Stimulated activated CD8-positive, alpha-beta memory T cell treated with anti-CD3 and anti-CD28 coated beads, Interleukin-2, amount 100 ng/mL, for 1 hour (primary cell): ENCODE data around the gene KAZALD1.

Source experiments
- DNase-seq, 2 donors: peaks; one replicate each; pipeline ENCODE4 v3.0.0-alpha.2; 2020; ENCODE audit warnings: low read depth in 2 of 2

KAZALD1 gene, protein sequence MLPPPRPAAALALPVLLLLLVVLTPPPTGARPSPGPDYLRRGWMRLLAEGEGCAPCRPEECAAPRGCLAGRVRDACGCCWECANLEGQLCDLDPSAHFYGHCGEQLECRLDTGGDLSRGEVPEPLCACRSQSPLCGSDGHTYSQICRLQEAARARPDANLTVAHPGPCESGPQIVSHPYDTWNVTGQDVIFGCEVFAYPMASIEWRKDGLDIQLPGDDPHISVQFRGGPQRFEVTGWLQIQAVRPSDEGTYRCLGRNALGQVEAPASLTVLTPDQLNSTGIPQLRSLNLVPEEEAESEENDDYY

DNA sequence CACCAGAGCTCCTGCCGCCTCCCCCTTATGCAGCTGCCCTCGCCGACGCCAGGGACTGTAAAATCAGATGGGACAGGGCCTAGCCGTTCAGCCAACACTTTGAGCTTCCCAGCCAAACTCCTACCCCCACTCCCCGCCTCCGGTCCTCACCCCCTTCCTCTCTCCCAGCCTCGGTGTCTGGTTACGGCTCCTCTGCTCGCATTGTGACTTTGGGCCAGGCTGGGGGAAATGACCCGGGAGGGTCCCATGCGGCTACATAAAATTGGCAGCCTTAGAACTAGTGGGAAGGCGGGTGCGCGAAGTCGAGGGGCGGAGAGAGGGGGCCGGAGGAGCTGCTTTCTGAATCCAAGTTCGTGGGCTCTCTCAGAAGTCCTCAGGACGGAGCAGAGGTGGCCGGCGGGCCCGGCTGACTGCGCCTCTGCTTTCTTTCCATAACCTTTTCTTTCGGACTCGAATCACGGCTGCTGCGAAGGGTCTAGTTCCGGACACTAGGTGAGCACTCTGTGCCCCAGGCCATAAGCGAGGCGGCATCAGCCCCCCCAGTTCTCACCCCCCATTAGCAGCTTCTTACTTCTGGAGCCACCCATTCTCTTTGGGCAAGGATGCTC, at the start of gene KAZALD1:
Gene KAZALD1, plus strand, starts transcription at position 366 of the 608 bp plus-strand sequence. CDS start 604 bp downstream, outside the sequence.
- no peak for DNase-seq

DNA sequence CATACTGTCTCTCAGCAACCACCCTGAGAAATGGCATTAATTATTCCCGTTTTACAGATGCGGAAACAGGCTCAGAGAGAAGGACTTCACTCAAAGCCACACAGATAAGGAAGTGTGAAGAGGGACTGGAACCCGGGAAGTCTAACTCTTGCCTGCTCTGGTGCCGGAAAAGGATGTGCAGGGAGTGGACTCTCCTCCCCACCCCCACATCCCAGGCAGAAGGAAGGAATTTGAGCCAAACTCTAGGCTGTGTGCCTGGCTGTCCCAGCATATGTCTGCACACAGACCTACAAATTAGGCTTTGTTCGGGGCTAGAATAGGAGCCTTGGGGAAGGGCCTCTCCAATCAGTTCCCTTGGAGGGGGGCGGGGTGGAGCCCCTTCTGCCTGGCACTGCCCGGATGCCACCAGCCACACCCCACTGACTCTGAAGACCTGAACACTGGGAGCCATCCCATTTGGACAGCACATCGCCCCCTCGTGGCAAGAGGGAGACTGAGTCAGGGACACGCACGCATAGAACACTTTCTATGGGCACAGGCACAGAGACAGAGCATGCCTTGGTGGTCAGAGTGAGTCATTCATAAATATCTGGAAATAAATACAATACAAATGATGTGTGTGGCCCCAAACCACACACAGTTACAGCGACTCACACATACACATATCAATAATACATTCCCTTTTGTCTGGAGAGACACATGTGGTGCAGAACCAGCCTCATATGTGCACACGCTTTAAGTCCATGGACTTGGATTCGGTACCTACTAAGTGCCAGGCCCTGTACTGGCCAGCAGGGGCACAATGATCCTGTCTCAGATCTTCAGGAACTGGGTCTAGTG, 49.0 kb upstream of the KAZALD1 start:
- peak; percentile 48 to 63 for DNase-seq

DNA sequence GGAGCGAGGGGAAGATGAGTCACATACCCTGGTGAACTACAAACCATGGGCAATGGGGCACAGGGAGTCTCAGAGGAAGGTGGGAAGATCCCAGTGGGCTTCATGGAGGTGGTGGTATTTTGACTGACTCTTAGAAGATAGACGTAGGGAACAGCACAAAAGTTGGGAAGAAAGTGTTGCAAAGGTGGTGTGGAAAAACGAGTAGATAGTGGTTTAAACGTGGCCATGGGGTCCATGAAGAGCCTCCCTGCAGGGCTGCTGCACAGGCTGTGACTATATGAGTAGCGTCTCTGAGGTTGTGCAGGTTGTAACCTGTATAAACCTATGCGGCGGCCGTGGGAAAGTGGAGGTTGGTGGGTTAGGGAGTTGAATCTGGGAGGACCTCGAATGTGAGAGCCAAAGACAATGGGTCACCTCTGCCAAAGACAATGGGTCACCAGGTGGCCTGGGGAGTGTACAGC, 48.4 kb upstream of the KAZALD1 start:
- no peak for DNase-seq

DNA sequence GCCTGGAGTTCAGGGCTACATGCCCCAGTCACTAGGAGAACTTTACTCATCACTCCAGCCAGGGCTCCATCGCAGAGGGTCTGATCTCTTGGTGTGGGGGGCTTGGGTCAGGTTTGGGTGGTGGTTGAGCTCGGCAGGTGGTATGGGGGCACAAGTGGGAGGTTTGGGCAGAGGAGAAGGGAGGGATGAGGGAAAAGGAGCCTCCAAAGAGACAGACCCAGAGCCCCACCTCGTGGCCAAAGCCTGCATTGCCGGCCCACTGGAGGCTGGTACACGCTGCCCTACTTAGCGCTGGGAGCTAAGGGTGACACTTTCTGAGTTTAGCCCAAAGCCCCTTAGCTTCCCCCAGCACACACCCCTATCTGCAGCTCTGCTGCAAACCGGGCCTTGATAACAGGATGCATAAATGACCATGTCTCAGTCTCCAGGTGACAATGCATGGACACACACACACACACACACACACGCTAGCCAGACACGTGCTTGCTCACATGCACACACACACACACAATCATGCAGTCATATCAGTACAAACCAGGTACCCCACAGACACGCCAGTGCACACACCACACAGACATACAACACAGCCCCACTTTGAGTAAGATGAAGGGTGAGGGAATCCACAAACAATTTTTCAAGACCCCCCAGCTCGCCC, 47.4 kb upstream of the KAZALD1 start:
- DNase-seq = peak; percentile 58 to 64

DNA sequence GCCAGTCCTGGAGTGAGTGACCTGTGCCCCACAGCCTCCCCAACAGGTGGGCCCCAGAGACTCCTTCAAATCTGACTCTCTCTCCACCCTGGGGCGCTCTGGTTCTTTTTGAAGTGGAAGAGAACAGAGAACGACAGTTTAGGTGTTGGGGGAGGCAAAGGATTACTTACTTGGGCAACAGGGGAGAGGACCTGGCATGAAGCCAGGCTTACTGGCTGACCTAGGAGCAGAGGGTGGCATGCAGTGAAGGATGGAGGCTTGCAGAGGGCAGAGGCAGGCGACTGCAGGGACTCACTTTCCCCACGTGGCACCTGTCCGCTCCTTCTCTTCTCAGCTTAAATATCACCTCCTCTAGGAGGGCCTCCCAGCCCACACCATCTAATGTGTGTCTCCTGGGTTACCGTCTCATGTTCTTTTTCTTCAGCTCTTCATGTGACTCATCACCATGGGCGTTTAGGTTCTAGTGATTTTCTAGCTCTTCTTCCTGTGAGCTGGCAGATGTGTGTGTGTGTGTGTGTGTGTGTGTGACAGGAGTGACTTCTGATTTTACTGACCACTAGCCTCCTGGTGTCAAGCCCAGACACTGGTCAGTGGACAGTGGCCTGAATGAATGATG, 46.7 kb upstream of the KAZALD1 start:
- DNase-seq = no peak

DNA sequence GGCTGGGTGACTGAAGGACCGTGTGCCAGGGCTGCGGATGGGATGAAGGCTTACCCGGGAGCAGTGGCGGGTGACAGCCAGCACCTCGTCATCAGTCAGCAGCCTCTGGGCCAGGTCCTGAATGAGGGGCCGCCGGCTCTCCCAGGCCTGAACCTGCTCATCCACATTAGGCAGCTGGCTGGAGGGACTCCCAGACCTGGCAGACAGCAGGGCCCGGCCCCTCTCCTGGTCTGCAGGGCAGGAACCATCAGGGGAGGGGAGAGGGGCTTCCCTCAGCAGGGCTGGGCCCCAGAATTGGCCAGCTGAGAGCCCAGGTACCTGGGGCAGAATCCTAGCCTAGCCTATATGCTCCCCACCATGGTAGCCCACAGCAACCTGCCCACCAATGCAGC, 46.2 kb upstream of the KAZALD1 start:
- DNase-seq = no peak

DNA sequence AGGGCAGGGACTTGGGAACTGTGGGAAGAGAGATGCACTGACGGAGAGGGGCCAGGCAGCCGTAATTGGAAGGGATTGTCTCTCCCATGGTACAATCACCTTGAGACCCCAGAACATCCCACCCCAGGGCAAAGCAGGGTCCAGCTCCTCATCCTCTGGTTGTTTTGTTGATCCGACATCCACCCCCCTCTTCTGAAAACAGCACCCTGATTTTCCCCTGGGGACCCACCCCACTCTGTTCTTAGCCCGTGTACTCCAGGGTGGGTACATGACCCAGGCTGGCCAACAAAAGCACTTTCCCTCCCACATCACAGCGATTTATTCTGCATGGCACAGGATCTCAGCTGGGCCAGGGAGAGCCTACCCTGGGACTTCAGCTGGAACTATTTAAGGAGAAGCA, 45.0 kb upstream of the KAZALD1 start:
- DNase-seq = no peak

DNA sequence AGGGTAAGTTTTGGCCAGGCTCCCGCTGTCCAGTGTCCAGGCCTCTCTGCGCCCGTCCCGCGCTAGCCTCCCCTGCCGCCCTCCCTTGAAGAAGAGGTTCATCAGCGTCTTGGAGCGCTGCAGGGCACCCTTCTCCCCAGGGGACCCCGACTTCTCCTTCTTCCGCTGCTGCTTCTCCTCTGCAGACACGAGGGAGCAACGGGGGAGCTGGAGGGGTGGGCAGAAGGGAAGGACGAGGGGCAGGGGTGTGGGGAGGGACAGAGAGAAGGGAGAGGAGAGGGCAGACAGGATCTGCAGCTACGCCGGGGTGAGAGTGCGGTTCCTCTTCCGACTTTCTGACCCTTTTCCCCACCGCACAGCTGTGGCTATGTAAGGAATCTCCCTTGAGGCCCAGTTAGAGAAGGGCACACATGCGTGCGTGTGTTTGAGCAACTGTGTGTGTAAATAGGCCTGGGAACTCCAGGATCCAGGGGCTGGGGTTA, 43.6 kb upstream of the KAZALD1 start:
- DNase-seq = no peak

DNA sequence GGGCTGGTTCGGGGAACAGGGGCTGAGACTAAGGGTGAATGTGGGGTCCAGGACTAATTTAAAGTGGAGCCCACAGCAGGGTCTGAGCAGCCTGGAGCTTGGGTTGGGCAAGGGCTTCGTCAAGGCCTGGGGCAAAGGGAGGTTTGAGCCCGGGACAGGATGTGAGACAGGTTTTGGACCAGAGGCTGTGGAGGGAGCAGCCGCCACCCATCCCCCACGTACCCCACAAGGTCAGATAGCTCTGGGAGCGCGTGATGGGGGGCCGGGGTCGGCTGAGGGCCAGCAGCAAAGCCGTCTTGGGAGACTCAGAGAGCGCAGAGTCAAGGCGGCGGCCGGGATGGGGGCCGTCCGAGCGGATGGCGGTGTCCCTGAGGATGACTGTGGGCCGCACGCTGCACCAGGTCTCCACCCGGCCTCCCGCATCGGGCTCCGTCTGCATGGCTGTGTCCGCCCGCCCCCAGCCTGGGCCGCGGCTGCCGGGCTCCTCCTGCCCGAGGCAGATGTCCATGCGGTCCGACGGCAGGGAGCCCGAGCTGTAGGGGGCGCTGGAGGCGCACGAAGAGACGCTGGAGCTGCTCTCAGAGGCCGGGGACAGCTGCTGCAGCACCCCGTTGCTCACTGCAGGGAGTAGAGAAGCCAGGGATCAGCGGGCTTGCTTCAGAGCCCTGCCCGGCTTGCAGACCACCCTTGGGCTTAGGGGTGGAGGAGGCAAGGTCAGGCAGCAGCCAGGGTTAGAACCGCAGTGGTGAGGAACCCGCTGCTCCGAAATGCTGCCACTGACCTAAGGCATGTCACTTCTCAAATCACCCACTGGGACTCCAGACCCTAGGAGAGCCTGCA, 43.0 kb upstream of the KAZALD1 start:
- peak; percentile 44 to 53 for DNase-seq

DNA sequence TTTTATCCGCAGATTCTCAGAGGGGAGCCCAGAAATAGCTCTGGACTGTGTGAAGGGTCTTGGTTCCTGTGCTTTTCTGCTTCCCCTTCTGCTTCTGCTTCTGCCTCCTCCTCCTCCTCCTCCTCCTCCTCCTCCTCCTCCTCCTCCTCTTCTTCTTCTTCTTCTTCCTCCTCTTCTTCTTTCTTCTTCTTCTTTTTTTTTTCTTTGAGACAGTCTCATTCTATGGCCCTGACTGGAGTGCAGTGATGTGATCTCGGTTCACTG, 42.4 kb upstream of the KAZALD1 start:
- no peak for DNase-seq

DNA sequence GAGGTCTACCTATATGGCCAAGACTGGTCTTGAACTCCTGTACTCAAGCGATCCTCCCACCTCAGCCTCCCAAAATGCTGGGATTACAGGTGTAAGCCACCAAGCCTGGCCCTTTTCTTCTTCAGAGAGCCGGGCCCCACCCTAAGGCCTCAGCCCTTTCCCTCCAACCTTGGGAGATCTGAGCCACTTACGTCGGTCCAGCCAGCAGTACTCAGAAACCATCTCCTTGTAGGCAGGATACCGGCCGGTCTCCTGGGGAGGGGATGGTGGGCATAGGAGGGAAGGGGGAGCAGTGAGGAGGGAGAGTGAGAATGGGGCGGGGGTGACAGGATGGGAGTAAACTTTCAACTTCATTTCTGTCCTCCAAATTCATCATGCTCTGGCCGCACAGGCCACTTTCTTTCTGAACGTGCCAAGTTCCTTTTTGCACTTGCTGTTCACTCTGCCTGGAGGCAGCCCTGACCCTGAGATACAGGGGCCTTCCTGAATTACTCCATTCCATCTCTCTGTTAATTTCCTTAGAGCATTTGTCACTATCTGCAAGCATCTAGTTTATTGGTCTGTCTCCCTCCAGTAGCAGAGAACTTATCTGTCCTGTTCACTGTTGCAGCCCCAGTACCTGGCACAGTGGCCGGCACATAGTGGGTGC, 41.2 kb upstream of the KAZALD1 start:
- no peak for DNase-seq

DNA sequence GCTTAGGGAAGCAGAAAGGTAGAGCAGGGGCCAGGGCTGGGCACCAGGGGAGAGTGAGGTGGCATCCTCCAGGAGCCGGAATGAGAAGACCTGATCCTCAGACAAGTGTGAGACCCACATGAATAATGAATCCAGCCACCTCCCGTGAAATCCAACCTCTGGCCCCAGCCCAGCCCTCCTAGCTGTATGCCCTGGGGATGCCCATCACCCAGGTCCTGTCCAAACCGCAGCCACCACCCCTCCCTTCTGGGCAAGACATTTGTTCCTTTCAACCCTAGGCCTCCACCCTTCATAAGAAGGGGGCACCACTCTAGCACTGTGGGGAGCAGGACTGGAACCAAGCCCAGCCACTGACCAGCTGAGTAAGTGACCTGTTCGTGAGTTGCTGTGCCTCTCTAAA, 40.5 kb upstream of the KAZALD1 start:
- DNase-seq = no peak

DNA sequence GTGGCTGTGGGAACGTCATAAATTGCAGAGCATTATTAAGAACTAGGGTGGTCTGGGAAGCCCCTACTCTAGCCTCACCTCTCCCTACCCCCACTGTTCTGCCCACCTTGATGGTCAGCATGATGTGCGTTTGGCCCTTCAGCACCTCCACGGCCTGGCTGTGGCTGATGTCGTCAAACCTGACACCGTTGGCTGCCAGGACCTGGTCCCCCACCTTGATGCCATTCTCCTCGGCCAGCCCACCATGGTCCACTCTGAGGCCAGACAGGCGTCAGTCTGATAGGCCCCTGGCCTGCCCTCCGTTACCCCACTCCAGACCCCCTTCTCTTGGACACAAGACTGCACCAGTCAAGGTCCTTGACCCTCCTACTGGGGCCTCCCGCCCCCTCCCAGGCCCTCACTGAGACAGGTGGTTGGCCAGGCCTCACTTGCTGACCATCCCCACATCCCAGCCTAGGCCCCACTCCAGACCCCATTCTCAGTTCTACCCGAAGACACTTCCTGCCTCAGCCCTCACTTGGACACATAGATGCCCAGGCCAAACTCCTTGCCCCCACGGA, 40.0 kb upstream of the KAZALD1 start:
- DNase-seq = no peak

DNA sequence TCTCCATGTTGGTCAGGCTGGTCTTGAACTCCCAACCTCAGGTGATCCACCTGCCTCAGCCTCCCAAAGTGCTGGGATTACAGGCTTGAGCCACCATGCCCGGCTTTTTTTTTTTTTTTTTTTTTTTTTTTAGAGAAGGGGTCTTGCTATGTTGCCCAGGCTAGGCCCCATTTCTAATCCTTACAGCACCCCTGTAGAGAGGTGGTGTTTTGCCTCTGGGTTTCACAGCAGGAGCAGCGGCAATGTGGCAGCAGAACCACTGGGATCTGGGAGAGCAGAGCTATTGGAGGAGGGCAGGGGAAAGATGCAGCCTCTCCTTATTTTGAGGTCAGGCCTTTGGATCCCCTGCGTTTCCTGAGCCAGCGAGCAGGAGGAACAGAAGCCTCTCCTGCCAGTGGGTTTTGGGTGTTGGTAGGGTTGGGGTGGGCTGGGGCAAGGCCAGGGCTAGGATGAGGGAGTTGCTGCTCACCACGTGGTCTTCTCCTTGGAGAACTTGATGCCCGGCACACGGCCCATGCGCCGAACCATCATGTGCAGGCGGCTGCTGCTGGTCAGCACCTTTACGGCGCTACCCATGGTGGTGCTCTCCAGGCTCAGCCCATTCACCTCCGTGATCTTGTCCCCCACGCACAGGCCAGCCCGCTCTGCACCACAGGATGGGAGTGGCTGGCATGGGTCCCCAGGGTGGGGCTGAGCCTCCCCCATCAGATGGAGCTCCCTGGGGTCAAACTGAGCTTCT, 38.7 kb upstream of the KAZALD1 start:
- no peak for DNase-seq

DNA sequence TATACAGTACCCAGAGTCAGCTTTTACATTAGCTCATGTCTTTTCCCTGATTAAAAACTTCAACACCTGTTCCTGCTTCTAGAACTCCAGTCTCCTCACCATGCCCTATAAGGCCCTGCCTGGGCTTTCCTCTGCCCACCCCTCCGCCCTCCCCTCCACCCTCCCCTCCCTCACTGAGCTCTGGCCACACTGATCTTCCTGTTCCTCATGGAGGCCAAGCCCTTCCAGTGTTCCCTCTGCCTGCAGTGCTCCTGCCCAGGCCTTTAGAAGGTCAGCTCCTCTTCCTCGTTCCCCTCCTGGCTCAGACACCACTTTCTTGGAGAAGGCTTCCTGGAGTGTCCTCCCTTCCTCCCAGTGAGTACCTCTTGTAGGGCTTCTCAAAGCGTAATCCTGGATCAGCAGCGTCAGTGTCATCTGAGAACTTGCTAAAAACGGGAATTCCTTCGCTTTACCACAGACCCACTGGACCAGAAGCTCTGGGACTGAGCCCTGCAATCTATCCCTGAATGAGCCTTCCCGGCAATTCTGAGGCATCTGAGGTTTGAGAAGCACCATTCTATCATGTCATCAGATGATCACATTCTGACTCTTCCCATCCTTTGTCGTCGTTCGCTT, 34.6 kb upstream of the KAZALD1 start:
- DNase-seq = no peak

DNA sequence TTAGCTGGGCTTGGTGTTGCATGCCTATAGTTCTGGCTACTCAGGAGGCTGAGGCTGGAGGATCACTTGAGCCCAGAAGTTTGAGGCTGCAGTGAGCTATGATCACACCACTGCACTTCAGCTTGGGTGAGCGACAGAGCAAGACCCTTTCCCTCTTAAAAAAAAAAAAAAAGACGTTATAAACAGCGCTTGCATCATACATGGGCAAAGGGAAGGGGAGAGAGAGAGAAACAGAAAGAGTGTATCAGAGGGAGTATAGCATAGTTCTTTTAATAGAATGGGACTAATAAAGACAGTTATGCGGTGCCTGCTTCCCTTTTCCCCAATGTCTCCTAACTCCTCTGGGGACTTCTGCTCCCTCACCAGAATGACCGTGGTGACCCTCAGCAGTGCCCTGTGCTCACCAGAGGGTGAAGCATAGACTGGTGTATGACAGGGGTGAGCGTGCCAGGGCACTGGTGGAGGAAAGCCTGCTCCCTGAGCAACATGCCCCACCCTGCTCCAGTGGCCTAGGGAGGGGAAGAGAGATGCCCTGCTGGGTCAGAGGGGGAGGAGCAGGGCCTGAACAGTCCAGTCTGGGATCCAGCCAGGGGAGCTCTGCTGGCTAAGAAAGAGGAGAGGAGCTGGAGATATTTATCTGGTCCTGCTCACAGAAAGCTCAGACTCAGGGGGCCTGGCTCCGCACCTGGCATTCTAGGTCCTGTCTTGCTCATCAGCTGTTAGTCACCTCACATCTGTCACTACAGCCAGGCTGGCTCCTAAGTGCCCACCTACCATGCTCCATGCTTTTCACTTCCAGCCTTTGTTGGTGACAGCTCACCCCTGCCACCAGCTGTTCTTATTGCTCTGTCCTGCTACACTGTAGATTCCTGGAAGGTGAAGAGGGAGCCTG, 33.1 kb upstream of the KAZALD1 start:
- DNase-seq = no peak

DNA sequence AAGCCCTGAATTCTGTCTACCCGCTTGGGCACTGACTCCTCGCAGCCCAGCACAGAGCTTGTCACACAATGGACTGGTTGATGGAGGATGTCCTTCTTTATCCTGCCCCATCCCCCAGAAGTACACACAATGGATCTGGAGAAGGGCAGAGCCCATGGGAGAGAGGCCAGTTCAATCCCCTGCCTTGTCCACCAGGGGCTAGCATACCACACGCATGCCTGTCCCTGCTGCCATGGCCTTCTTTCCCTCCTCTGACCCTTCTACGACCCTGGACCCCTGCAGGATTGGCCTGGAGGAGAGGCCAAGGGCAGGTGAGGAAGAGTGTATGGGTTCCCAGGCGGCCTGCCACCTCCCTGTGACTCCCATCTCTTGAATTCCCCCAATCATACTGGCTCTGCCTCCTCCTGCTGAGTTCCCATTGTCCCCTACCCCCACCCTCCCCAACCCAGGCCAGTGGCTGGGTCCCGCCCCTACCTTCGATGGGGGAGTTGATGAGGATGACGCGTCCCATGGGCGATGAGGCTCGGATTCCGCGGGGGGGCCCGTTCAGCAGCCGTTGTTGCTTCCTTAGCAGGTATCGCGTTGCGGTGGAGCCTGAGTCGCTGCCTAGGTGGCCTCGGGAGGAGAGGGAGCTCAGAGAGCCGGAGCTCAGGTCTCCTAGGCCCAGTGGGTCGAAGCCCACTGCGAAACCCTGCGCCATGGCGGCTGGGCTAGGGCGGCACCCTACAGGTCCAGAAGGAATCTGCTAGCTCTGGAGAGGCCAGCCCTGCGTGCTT, 32.1 kb upstream of the KAZALD1 start:
- DNase-seq = no peak
